Stimulated activated CD4-positive, alpha-beta T cell treated with anti-CD3 and anti-CD28 coated beads, Interleukin-1b, Interleukin-23, amount 100 ng/mL, for 1 hour (primary cell): ENCODE measurements around the gene HTR1B.

ENCODE experiments used
- DNase-seq, 2 donors: peaks; one replicate each; pipeline ENCODE4 v3.0.0-alpha.2; 2020; ENCODE audit warnings: low read depth in 2 of 2

HTR1B gene

DNA sequence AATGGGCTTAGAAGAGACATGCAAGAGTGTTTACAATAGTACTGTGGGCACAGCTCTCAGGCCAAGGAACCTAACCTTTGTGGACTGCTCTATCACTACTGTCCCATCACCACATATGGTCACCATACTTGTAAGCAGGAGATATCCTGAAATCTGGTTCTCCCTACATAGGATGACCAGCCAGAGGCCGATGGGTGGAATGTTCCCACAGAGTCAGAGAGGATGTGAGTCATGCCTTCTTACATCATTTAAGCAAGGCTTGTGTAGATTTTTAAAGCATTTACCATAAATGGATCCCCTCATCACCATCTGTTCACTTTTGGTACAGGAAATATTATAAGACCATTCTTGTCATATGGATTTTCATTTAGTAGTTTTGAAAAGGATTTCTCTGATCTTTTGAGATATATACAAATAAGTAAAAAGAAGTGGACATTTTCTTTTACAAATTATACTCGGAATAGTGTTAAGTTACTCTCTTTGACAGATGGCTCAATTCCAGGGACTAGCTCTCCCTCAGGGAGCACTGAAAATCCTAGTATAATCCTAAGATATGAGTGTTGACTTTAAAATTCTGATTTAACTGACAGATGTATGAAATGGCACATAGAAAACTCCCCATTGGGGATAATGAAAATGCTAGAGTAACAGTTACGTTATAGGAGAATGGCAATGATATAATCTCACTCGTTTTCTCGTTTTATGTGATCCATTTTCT is 6.6 kb downstream of the HTR1B start:
- DNase-seq, result no peak

- no peak for DNase-seq
Observed at GRCh38 chr6:77455271-77455670, 8.0 kb downstream of the HTR1B start.

GRCh38 chr6:77454386-77454785 is 8.9 kb downstream of the HTR1B start:
- DNase-seq, result no peak

GRCh38 chr6:77451466-77451865 is 11.8 kb downstream of the HTR1B start:
- DNase-seq, result no peak

DNA sequence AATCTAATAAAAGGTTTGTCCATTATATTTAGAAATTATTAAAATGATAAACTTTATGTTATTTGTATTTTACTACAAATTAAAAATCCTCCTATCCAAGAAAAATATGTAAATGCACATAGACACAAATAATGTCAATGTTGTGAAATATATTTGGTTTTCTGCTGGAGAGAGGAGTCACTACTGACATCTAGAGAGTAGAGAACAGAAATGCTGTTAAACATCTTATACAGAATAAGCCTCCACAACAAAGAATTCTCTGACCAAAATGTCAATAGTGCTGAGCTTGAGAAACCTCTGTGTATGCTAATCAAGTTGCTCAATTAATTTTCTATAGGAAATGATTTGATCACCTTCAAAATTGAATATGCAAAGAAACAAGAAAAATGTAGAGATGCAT is 12.4 kb downstream of the HTR1B start:
- DNase-seq, result no peak

DNA sequence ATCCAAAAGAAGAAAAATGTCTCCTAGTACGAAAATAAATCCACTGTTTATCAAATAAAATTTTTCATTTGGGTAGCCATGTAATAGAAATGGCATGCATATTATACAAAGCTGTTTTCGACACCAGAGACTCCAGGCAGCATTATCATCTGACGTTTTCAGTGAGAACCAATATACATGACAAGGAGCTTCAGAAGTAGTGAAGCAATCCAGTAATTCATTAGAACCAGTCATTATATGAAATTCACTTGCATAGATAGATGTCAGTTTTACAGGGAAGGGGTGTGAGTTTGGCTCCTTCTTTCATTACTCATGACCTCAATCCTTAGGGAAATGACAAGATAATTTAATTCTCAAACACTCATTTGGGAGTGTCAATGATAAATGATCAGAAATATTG is 14.7 kb downstream of the HTR1B start:
- DNase-seq, result no peak

DNA sequence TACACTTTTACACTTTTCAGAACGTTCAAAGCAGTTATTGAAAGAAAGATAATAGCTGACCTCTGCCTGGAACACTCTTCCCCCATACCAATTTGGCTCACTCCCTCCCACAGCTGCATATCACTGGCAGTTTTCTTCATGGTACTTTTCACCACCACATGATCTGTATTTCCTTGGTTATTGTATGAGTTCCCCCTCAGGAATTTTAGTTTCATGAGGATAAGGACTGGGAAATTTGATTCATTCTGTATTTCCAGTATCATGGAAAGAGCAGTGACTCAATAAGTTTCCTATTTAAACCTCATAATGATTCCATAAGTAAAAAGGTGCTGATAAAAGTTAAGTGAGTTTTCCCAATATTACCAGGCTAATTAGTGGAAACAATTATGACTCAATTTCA is 16.0 kb downstream of the HTR1B start:
- no peak for DNase-seq

DNA sequence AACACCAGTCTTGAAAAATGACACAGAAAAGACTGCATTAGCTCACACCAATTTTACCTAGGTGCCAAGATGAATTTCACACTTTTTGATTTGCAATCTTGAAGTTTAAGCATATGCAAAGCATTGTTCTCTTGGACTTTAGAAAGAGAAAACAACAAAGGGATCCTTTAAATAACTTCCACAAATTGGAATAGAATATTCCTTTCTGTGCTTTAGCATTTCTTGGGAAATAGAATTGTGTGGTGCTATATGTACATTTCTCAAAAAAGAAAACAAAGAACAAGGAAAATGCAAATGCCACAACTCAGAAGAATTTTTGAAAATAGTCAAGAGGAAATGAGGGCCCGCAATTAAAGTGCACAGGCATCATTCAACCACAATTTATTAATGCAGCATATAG is 17.0 kb downstream of the HTR1B start:
- DNase-seq, result no peak

DNA sequence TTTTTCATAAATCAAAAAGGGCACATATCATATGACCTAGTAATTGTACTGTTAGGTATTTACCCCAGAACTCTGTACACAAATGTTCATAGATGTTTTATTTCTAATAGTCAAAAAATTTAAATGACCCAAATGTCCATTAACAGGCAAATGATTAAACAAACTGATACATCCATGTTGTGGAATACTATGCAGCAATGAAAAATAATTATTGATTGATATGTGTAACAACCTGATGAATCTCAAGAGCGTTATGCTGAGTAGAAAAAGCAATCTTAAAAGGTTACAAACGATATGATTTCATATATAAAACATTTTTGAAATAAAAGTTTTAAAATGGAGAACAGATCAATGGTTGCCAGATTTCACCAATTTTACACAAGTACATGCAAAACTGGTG is 18.1 kb downstream of the HTR1B start:
- DNase-seq, result no peak

DNA sequence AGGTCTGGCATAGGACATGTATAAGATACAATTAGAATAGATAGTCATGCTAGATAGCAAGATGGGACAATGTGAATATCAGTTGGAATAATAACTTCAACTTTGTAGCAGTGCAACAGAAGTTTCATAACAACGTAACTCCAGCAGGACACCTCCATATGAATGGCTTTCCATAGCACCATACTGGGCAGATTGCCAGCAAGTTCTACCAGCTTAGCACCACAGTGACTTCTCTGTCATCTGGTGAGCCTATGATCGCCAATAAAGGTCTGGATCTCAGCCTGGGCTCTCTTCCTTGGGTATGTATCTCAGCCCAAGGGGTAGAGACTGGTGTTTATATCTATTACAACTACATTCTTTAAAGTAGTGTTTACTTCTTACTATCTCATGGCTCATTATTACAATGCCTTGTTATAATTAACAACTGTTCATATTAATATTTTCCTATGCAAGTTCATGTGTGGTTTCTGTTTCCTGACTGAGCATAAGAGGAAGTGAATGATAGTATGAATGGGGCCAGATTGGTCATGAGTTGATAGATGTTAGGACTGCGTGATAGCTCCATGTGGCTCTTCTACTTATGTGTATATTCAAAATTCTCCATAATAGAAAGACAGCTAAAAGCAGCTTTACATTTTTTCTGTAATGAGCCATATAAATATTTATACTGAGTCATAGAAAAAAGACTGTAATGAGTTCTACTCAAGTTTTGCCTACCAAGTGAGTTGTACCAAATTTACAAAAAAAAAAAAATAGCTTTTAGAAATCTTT is 22.9 kb downstream of the HTR1B start:
- DNase-seq, result no peak

DNA sequence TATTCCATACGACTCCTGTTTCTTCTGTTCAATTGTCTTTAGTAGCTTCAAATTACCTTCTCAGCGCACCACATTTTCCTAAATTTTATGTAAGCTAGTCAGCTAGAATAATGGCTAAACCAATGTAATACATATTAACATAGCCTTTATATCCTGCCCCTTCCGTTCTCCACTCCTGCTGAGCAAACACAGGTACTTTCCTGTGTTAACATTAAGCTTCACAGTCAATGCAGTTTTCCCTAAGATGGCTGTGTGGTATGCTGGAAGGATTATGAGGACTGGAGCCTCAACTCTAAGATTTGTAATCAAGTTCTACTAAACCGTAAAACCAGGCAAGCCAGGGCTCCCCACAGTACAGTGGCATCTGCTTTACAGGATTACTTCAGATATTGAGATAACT is 29.4 kb downstream of the HTR1B start:
- no peak for DNase-seq

DNA sequence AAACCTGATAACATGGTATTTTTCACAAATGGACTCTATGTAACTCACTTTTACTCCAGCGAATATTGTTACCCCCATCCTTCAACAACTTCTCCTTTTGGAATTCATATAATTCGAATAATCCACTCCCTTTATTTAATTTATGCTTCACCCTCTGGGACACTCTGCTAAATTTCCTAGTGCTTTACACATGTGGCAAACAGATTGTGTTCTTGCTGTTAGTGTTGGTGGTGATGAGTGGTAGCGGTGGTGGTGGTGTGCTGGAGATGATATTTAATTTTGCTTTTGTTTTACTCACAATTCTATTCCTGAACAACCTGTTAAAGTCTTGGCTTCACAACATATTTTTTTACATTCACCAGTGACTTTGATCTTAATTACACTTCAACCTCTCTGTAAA is 32.8 kb downstream of the HTR1B start:
- DNase-seq, result no peak

DNA sequence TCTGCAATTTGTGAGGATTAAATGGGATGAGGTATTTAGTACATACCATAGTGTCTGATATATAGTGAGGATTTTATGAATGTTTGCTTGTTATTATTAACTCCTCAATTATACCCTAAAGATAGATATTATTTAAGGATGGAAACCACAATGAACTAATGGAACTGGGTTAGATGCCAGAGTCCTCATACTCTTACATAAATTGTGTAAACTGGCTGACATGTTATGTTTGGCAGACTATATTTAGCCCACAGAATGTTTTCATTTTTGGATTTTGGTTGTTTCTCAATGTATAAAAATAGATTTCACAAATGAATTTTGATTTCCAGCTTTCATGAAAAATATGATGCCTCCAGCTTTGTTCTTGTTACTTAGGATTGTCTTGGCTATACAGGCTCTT is 37.6 kb downstream of the HTR1B start:
- DNase-seq, result no peak

DNA sequence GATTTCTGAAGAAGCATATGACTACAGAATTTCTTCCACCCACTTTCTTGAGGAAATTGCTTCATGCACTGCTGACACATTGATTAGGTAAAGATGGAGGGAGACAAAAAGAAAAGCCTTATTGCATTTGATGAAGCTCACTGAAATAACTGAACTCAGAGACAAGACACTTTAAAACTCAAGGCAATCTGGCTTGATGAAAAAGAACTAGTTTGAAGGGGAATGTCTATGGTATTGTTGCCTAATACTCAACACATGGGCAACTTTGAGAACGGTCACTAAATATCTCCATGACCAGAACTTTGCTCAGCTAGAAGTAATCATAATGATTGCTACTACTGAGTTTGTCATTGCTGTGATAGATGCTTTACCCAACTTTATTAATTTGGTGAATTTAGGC is 38.1 kb downstream of the HTR1B start:
- no peak for DNase-seq

- DNase-seq, result no peak
Observed at GRCh38 chr6:77424761-77425160, 38.5 kb downstream of the HTR1B start.

- DNase-seq, result no peak
Observed at GRCh38 chr6:77416839-77417238, 46.5 kb downstream of the HTR1B start.

- no peak for DNase-seq
Observed at GRCh38 chr6:77415706-77416105, 47.6 kb downstream of the HTR1B start.
